Measurements from ENCODE around the gene TNS2.

DNA sequence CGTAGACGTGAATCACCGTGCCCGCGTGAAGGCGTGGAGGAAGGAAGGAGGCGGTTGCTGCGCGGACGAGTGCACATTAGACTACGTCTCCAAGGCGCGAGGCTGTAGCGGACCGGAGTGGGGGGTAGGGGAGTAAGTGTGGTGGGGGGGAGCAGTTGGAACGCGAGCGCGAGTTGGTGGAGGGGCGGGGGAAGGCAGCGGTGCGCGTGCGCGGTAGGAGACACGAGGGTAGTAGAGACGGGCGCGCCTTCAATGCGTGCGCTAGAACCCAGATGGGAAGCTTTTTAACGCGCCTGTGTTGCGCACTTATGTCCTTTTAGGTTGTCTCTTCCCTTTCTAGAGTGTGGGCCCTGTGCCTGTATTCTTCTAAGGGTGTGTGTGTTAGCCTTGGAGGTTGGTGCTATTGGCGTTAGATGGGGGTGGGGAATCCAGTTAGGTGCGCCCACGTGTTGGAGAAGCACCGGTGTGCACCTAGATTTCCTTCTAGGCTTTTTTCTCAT, 43.0 kb upstream of the TNS2 start:
- TF ChIP-seq, protein P1, sequence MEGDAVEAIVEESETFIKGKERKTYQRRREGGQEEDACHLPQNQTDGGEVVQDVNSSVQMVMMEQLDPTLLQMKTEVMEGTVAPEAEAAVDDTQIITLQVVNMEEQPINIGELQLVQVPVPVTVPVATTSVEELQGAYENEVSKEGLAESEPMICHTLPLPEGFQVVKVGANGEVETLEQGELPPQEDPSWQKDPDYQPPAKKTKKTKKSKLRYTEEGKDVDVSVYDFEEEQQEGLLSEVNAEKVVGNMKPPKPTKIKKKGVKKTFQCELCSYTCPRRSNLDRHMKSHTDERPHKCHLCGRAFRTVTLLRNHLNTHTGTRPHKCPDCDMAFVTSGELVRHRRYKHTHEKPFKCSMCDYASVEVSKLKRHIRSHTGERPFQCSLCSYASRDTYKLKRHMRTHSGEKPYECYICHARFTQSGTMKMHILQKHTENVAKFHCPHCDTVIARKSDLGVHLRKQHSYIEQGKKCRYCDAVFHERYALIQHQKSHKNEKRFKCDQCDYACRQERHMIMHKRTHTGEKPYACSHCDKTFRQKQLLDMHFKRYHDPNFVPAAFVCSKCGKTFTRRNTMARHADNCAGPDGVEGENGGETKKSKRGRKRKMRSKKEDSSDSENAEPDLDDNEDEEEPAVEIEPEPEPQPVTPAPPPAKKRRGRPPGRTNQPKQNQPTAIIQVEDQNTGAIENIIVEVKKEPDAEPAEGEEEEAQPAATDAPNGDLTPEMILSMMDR (IDR thresholded peaks at IDR 0.05), result no peak
- TF ChIP-seq POLR2A (IDR thresholded peaks at IDR 0.05), result no peak
